ENCODE data around the gene STT3A.

The STT3A gene

GRCh38 chr11:125591649-125592304, 875 bp upstream of the STT3A start:
- DNase-seq: peak in 1 of 2 donors; percentile 32

- no peak for DNase-seq
These were observed 615 bp downstream of the STT3A start for GRCh38 chr11:125593114-125593820.

GRCh38 chr11:125594958-125595357, 2.3 kb downstream of the STT3A start:
- DNase-seq: no peak

- DNase-seq: no peak
These were observed 8.0 kb downstream of the STT3A start for GRCh38 chr11:125600663-125601062.

GRCh38 chr11:125603207-125603606, 10.6 kb downstream of the STT3A start:
- no peak for DNase-seq

GRCh38 chr11:125605417-125605816, 12.8 kb downstream of the STT3A start:
- no peak for DNase-seq

GRCh38 chr11:125609545-125609944, 16.9 kb downstream of the STT3A start:
- DNase-seq: no peak

GRCh38 chr11:125618383-125618782, 25.7 kb downstream of the STT3A start:
- no peak for DNase-seq

- no peak for DNase-seq
These were observed 29.3 kb downstream of the STT3A start for GRCh38 chr11:125621995-125622394.

- DNase-seq: no peak
These were observed 30.4 kb downstream of the STT3A start for GRCh38 chr11:125623064-125623463.

- no peak for DNase-seq
These were observed 32.1 kb downstream of the STT3A start, which contains the start of gene CHEK1 for GRCh38 chr11:125624756-125625213. TSS of gene CHEK1 (plus strand) at chr11:125625163. CDS start at chr11:125626769, 1,606 bp downstream.

GRCh38 chr11:125625225-125625629, 32.6 kb downstream of the STT3A start:
- no peak for DNase-seq

GRCh38 chr11:125625630-125626287, 33.1 kb downstream of the STT3A start:
- DNase-seq: peak; percentile 81 to 87

- peak; percentile 6 to 48 for DNase-seq
These were observed 33.8 kb downstream of the STT3A start for GRCh38 chr11:125626288-125626950.

- DNase-seq: no peak
These were observed 34.7 kb downstream of the STT3A start for GRCh38 chr11:125627236-125627910.

- no peak for DNase-seq
These were observed 45.2 kb downstream of the STT3A start for GRCh38 chr11:125637840-125638239.

GRCh38 chr11:125638315-125638714, 45.7 kb downstream of the STT3A start:
- no peak for DNase-seq

- no peak for DNase-seq
These were observed 53.2 kb downstream of the STT3A start for GRCh38 chr11:125645871-125646270.

GRCh38 chr11:125649465-125650166, 57.0 kb downstream of the STT3A start:
- peak in 1 of 2 donors; percentile 4 for DNase-seq

GRCh38 chr11:125662689-125663088, 70.0 kb downstream of the STT3A start:
- no peak for DNase-seq

GRCh38 chr11:125663910-125664309, 71.3 kb downstream of the STT3A start:
- DNase-seq: no peak

- DNase-seq: no peak
These were observed 74.5 kb downstream of the STT3A start for GRCh38 chr11:125667151-125667550.

All from CD4-positive, alpha-beta T cell treated with Interleukin-1 beta for 1 hour (primary cell).